Neutrophil (primary cell): ENCODE measurements around the gene FAM163B.

ENCODE experiments used
- H3K27ac ChIP-seq: fragments of 200-600 bp; sonication (generic); 2 replicates; pipeline ENCODE4 v1.5.1; 2016; ENCODE audit warnings: mild to moderate bottlenecking, moderate library complexity
- H3K27me3 ChIP-seq: fragments of 200-600 bp; sonication (generic); 2 replicates; pipeline ENCODE4 v1.6.0; 2016; ENCODE audit warnings: mild to moderate bottlenecking
- H3K36me3 ChIP-seq: fragments of 200-600 bp; sonication (generic); 2 replicates; pipeline ENCODE4 v1.5.1; 2017
- H3K4me1 ChIP-seq, 2 experiments: fragments of 200-600 bp in 1 of 2; sonication (generic) in 1 of 2; 1 replicate in 1 of 2; 2 replicates in 1 of 2; pipeline versions ENCODE4 v1.5.1 to v1.6.1; 2013 to 2016; ENCODE audit warnings: low read depth in 1 of 2, low read length in 1 of 2, mild to moderate bottlenecking in 1 of 2, moderate library complexity in 1 of 2; ENCODE audit not compliant: control insufficient read depth in 1 of 2, insufficient read depth in 1 of 2
- H3K4me3 ChIP-seq, 2 experiments: fragments of 200-600 bp in 1 of 2; sonication (generic) in 1 of 2; 1 replicate in 1 of 2; 2 replicates in 1 of 2; pipeline ENCODE4 v1.5.1; 2013 to 2016; ENCODE audit warnings: low read depth in 1 of 2, low read length in 1 of 2, mild to moderate bottlenecking in 1 of 2, moderate library complexity in 1 of 2
- H3K9me3 ChIP-seq: fragments of 200-600 bp; sonication (generic); 2 replicates; pipeline ENCODE4 v1.5.1; 2016
- TF ChIP-seq, protein P1 (sequence below): fragments of 200-600 bp; sonication (generic); IDR thresholded peaks from 2 replicates; pipeline ENCODE4 v1.5.1; 2016; ENCODE audit warnings: antibody characterized with exemption

FAM163B gene

GRCh38 chr9:133601746-133602145 lies 7.4 kb downstream of the FAM163B start:
- TF ChIP-seq, protein P1, sequence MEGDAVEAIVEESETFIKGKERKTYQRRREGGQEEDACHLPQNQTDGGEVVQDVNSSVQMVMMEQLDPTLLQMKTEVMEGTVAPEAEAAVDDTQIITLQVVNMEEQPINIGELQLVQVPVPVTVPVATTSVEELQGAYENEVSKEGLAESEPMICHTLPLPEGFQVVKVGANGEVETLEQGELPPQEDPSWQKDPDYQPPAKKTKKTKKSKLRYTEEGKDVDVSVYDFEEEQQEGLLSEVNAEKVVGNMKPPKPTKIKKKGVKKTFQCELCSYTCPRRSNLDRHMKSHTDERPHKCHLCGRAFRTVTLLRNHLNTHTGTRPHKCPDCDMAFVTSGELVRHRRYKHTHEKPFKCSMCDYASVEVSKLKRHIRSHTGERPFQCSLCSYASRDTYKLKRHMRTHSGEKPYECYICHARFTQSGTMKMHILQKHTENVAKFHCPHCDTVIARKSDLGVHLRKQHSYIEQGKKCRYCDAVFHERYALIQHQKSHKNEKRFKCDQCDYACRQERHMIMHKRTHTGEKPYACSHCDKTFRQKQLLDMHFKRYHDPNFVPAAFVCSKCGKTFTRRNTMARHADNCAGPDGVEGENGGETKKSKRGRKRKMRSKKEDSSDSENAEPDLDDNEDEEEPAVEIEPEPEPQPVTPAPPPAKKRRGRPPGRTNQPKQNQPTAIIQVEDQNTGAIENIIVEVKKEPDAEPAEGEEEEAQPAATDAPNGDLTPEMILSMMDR, result no peak
- H3K4me1 ChIP-seq, result no peaks in the 10 kb centered on the region
- H3K36me3 ChIP-seq, result no peaks in the 10 kb centered on the region
- H3K27me3 ChIP-seq, result peaks cover 27% of the 10 kb centered on the region
- H3K4me3 ChIP-seq, result no peak overlapping the region
- H3K27ac ChIP-seq, result no peak overlapping the region
- H3K9me3 ChIP-seq, result peaks cover 5% of the 10 kb centered on the region

DNA sequence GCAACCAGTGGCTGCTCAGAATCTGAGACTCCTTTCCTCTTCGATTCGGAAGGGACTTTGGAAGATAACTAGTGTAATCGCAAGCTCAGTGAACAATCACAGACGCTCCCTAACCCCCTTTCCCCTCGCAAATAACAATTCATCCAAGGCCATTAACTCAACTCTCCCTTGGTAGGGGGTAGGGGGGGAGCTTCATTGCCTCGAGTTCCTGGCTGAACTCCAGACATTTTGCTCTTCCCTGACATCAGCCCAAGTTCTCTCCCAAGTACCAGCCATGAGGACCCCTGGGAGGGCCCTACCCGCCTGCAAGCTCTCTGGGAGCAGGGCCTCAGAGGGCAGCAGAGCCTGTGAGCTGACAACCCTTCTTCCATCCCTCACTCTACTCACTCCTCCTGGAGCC lies 8.4 kb downstream of the FAM163B start:
- TF ChIP-seq, protein P1, result no peak
- H3K27ac ChIP-seq, result no peak overlapping the region
- H3K4me1 ChIP-seq, result no peaks in the 10 kb centered on the region
- peaks cover 5% of the 10 kb centered on the region for H3K9me3 ChIP-seq
- peaks cover 21% of the 10 kb centered on the region for H3K27me3 ChIP-seq
- H3K36me3 ChIP-seq, result no peaks in the 10 kb centered on the region
- no peak overlapping the region for H3K4me3 ChIP-seq

GRCh38 chr9:133599470-133600173 lies 9.6 kb downstream of the FAM163B start:
- TF ChIP-seq, protein P1, result no peak
- no peak overlapping the region for H3K4me3 ChIP-seq
- no peak overlapping the region for H3K27ac ChIP-seq
- peaks cover 5% of the 10 kb centered on the region for H3K9me3 ChIP-seq
- H3K36me3 ChIP-seq, result no peaks in the 10 kb centered on the region
- peaks cover 21% of the 10 kb centered on the region for H3K27me3 ChIP-seq
- H3K4me1 ChIP-seq, result no peaks in the 10 kb centered on the region

- Histone ChIP-seq H3K27ac (no peak overlapping the region), H3K4me1 (no peaks in the 10 kb centered on the region), H3K36me3 (no peaks in the 10 kb centered on the region), H3K4me3 (no peak overlapping the region), H3K27me3 (peaks cover 18% of the 10 kb centered on the region), H3K9me3 (peaks cover 5% of the 10 kb centered on the region)
- TF ChIP-seq, protein P1, result no peak
Measured at GRCh38 chr9:133598978-133599377, 10.2 kb downstream of the FAM163B start.

- no peak overlapping the region for H3K27ac ChIP-seq
- H3K9me3 ChIP-seq, result peaks cover 5% of the 10 kb centered on the region
- no peaks in the 10 kb centered on the region for H3K4me1 ChIP-seq
- H3K4me3 ChIP-seq, result no peak overlapping the region
- peaks cover 5% of the 10 kb centered on the region for H3K27me3 ChIP-seq
- TF ChIP-seq, protein P1, result no peak
- H3K36me3 ChIP-seq, result no peaks in the 10 kb centered on the region
Measured at GRCh38 chr9:133597316-133597957, 11.8 kb downstream of the FAM163B start.
